NCI-H146 (cell line): ENCODE data around the gene OOSP4B.
"Not testable (repeated sequence)": the region's sequence is repeated elsewhere in the genome, so short reads cannot be mapped to it uniquely, and the experiment has no call there.

Experiments used
- DNase-seq: peaks from one replicate; lab custom pipeline; 2025; lab: John Stamatoyannopoulos, UW

Gene OOSP4B

DNA sequence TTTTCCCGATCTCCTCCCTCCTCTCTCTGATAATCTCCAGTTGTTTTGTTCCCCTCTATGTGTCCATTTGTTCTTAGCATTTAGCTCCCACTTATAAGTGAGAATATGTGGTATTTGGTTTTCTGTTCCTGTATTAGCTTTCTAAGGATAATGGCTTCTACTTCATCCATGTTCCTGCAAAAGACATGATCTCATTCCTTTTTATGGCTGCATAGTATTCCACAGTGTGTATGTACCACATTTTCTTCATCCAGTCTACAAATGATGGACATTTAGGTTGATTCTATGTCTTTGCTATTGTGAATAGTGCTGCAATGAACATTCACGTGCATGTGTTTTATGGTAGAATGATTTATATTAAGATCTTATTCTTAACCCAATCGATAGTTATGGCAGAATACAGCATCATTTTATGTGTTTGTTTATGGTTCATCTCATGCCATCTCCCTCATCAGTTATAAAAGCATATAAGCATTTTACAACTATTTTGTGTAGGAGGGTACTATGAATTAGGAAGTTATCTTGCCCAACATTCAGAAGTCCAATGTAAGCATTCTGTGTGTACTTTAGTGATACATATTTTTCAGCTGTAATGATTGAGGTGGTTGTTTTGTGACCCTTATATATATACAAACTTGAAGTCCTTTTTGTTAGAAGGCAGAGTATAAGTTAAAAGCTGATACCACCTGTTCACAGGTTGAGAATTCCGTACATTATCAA, 42.7 kb downstream of the OOSP4B start:
- DNase-seq, result no peak

DNA sequence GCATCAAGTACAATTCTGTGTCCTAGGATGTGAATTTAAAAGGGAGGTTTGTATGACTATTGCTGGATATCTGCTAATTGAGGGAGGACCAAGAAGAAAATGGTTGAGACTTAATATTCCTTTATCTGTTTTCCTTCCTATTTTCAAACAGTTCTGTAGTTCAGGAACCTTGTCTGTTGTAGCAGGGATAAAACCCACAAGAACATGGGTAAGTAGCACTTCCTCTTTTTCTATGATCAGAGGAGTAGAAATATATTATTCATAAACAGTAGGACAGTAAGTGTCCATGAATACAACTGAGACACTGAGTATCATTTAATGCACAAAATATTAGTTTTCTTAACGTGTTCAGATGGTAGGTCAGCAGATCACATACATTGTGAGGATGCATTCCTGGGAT, 47.1 kb downstream of the OOSP4B start:
- DNase-seq, result no peak

GRCh38 chr11:60065801-60066200, 48.8 kb downstream of the OOSP4B start:
- no peak for DNase-seq

- DNase-seq, result no peak
Observed at GRCh38 chr11:60069450-60069849, 52.5 kb downstream of the OOSP4B start.

DNA sequence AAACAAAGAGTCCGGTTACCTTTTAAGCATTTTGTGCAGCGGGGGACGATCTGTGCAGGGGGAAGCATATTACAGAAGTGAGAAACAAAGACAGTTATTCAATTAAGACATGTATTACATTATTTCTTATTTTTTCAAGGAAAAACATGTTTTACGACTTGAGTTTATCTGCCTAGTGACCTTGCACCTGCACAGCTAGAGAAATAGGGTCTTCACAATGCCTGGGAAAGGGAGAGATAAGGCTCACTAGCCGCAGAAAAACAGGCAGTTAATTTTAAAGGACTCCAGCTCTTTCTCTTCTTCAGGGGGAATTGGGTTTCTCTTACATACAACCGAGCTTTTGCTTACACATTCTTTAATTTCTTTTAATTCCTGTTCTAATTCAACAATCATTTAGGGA, 54.7 kb downstream of the OOSP4B start:
- not testable (repeated sequence) for DNase-seq

DNA sequence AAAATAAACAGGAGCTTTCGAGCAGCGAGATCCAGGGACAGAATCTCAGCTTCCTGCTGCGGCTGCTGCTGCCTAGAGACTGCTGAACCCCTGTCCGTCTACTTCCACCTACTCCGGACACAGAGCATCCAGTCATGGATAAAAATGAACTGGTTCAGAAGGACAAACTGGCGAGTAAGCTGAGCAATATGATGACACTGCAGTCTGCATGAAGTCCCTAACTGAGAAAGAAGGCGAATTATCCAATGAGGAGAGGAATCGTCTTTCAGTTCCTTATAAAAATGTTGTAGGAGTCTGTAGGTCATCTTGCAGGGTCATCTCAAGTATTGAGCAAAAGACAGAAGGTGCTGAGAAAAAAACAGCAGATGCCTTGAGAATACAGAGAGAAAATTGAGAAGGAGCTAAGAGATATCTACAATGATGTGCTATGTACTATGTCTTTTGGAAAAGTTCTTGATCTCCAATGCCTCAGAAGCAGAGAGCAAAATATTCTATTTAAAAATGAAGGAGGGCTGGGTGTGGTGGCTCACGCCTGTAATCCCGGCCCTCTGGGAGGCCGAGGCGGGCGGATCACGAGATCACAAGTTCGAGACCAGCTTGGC, 60.3 kb downstream of the OOSP4B start:
- no peak for DNase-seq

DNA sequence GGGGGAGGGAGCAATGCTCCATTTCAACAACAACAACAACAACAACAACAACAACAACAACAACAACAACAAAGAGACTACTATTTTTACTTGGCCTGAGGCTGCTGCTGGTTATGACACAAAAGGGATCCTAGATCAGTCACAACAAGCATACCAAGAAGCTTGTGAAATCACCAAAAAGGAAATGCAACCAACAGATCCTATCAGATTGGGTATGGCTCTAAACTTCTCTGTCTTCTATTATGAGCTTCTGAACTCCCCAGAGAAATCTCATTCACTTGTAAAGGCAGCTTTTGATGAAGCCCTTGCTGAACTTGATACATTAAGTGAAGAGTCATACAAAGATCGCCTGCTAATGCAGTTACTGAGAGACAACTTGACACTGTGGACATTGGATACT, 61.0 kb downstream of the OOSP4B start:
- no peak for DNase-seq

GRCh38 chr11:60078745-60079144, 61.8 kb downstream of the OOSP4B start:
- DNase-seq, result no peak

DNA sequence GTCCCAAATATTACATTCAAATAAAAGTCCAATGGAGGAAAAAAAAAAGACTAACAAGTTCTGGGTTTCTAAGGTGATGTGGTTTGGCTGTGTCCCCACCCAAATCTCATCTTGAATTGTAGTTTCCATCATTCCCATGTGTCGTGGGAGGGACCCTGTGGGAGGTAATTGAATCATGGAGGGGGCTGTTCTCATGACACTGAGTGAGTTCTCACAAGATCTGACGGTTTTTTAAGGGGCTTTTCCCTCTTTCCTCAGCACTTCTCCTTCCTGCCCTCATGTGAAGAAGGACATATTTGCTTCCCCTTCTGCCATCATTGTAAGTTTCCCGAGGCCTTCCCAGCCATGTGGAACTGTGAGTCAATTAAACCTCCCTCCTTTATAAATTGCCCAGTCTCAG, 63.6 kb downstream of the OOSP4B start:
- DNase-seq, result no peak
